ENCODE measurements around the gene DDX20. TPM values are rescaled to one million over a fixed set of nuclear protein-coding genes. Genes with fewer than 3 reads are reported as not detected.

DDX20 gene
- total RNA-seq, 6 experiments from 2014 or later, result 12.9 to 15.5 (median 13.9) TPM

DNA sequence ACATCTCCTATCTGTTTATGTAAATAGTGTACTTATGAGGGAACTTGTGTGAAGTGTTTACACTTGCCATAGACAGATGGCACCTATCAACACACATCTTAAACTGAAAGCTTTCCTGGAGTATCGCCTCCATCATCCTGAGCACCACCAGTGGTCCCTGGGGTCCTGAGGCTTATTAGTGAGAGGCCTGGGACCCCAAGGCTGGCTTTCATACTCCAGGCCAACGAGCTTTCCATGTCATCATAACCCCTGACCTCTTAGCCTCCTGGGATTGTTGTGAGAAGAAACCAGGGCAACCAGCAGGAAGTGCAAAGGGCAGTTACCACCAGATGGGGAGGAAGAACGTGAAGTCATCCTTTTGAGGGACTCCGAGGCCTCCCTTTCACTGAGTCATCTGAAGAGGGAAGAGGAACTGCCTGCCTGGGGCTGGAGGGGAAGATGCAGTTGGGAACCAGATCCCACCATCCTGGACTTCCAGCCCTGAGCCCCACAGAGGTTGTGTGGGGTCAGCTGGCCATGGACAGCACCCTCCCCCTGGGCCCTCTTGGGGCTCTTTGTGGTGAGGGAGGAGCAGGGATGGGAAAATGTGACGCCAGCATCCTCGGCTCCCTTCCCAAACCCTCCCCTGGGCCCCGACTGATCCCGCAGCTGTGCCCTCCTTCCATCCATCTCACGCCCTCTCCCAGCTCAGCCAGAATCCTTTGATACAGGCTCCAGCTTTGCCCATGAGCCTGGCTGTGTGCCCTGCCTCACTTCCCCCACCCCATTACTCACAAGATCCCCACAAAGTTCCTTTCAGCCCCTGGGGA is 22.3 kb upstream of the DDX20 start:
- H3K9me3 Mint-ChIP-seq, result no peaks in the 10 kb centered on the region
- no peak overlapping the region; the same call in 1 of the 2 replicates for H3K4me3 Mint-ChIP-seq

GRCh38 chr1:111733992-111734341 is 21.7 kb upstream of the DDX20 start:
- no peak for DNase-seq
- no peak for TF ChIP-seq CTCF (IDR thresholded peaks at IDR 0.05)
- Mint-ChIP-seq H3K27ac (no peak overlapping the region), H3K27me3 (ENCODE audit: insufficient read depth) (no peaks in the 10 kb centered on the region), H3K36me3 (ENCODE audit: low read depth) (no peaks in the 10 kb centered on the region), H3K4me1 (ENCODE audit: low read depth) (peaks cover 28% of the 10 kb centered on the region), H3K4me3 (no peak overlapping the region; the same call in 1 of the 2 replicates), H3K9me3 (no peaks in the 10 kb centered on the region)

More for the DNA sequence above, 22.3 kb upstream of the DDX20 start:
- Mint-ChIP-seq H3K4me1 (ENCODE audit: low read depth) (peaks cover 23% of the 10 kb centered on the region), H3K27ac (no peak overlapping the region), H3K36me3 (ENCODE audit: low read depth) (no peaks in the 10 kb centered on the region), H3K27me3 (ENCODE audit: insufficient read depth) (no peaks in the 10 kb centered on the region)
- DNase-seq, result peak; percentile 88
- TF ChIP-seq CTCF (IDR thresholded peaks at IDR 0.05), result no peak

DNA sequence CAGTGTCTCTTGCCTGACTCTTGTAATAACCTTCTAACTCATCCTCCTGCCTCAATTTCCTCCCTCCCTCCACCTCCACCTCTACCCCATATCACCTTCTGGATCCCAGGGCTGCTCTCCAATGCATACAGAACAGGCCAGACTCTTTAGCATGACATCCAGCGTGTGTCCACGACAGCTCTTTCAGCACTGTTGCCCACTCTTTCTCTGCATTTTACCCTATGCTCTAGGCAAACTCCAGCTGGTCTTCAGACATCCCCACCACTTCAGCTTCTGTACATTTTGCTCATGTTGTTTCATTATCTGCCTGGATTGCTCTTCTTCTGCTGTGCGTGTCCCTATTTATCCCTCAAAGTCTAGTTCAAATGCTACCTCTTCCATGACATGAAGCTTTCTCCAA is 21.3 kb upstream of the DDX20 start:
- Mint-ChIP-seq H3K36me3 (ENCODE audit: low read depth) (no peaks in the 10 kb centered on the region), H3K27ac (no peak overlapping the region), H3K27me3 (ENCODE audit: insufficient read depth) (no peaks in the 10 kb centered on the region), H3K4me1 (ENCODE audit: low read depth) (peaks cover 28% of the 10 kb centered on the region), H3K4me3 (no peak overlapping the region), H3K9me3 (no peaks in the 10 kb centered on the region)
- TF ChIP-seq CTCF (IDR thresholded peaks at IDR 0.05), result no peak
- DNase-seq, result no peak

DNA sequence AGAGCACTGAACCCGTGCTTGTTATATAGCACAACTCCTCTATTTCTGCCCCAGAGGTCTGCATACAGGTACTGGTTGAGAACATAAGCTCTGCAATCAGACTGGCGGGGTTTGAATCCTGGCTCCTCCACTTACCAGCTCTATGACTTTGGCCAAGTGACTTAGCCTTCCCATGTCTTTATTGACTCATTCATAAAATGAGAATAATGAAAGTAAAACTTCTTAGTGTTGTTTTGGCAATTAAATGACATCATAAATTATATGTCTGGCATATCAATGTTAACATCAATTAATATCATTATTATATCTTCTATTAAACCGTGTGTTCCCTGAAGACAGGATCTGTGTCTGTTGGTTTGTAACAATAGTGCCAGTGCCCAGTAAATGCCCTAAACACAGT is 20.8 kb upstream of the DDX20 start:
- Mint-ChIP-seq H3K27ac (no peak overlapping the region), H3K4me3 (no peak overlapping the region), H3K9me3 (no peaks in the 10 kb centered on the region), H3K4me1 (ENCODE audit: low read depth) (peaks cover 32% of the 10 kb centered on the region), H3K27me3 (ENCODE audit: insufficient read depth) (no peaks in the 10 kb centered on the region), H3K36me3 (ENCODE audit: low read depth) (no peaks in the 10 kb centered on the region)
- TF ChIP-seq CTCF (IDR thresholded peaks at IDR 0.05), result no peak
- DNase-seq, result no peak

GRCh38 chr1:111735321-111735720 is 20.4 kb upstream of the DDX20 start:
- Mint-ChIP-seq H3K9me3 (no peaks in the 10 kb centered on the region), H3K4me3 (no peak overlapping the region), H3K27ac (no peak overlapping the region), H3K27me3 (ENCODE audit: insufficient read depth) (no peaks in the 10 kb centered on the region), H3K36me3 (ENCODE audit: low read depth) (no peaks in the 10 kb centered on the region), H3K4me1 (ENCODE audit: low read depth) (peaks cover 33% of the 10 kb centered on the region)
- DNase-seq, result peak; percentile 25
- TF ChIP-seq CTCF (IDR thresholded peaks at IDR 0.05), result no peak

Measured in HFFc6 (cell line).